ENCODE measurements around the gene GBF1. TPM values are rescaled to one million over a fixed set of nuclear protein-coding genes. Genes with fewer than 3 reads are reported as not detected.

GBF1 gene
- total RNA-seq, 3 donors from 2014 or later, result 51.9 to 67.8 (median 62.9) TPM

- Histone ChIP-seq H3K9me3 (no peaks in the 10 kb centered on the region), H3K4me1 (ENCODE audit: low read depth) (peaks cover 17% of the 10 kb centered on the region), H3K4me3 (no peak overlapping the region), H3K36me3 (ENCODE audit: low read depth) (no peaks in the 10 kb centered on the region)
- TF ChIP-seq CTCF (IDR thresholded peaks at IDR 0.05), result no peak
- peak in 2 of 3 donors; percentile 44 to 60 for DNase-seq
- no peak for ATAC-seq
- intact Hi-C loops (cut with DNase I, micrococcal nuclease), result no loop called here
These were observed 154.7 kb downstream of the GBF1 start for GRCh38 chr10:102400076-102400475.

- no peak for TF ChIP-seq CTCF (IDR thresholded peaks at IDR 0.05)
- Histone ChIP-seq H3K4me1 (ENCODE audit: low read depth) (peaks cover 17% of the 10 kb centered on the region), H3K9me3 (no peaks in the 10 kb centered on the region), H3K36me3 (ENCODE audit: low read depth) (no peaks in the 10 kb centered on the region), H3K4me3 (no peak overlapping the region)
- intact Hi-C loops (cut with DNase I, micrococcal nuclease), result no loop called here
- DNase-seq (peak in 1 of 3 donors; percentile 55), ATAC-seq (no peak)
These were observed 155.4 kb downstream of the GBF1 start for GRCh38 chr10:102400598-102401341.

GRCh38 chr10:102401342-102401654, 156.0 kb downstream of the GBF1 start:
- ATAC-seq (no peak), DNase-seq (no peak)
- Histone ChIP-seq H3K4me1 (ENCODE audit: low read depth) (peaks cover 12% of the 10 kb centered on the region), H3K9me3 (no peaks in the 10 kb centered on the region), H3K36me3 (ENCODE audit: low read depth) (no peaks in the 10 kb centered on the region), H3K4me3 (no peak overlapping the region)
- intact Hi-C loops (cut with DNase I, micrococcal nuclease), result no loop called here
- no peak for TF ChIP-seq CTCF (IDR thresholded peaks at IDR 0.05)

- DNase-seq, result peak in 1 of 3 donors; percentile 49
- no peak for ATAC-seq
- no peak for TF ChIP-seq CTCF (IDR thresholded peaks at IDR 0.05)
- Histone ChIP-seq H3K36me3 (ENCODE audit: low read depth) (no peaks in the 10 kb centered on the region), H3K4me3 (no peak overlapping the region), H3K4me1 (ENCODE audit: low read depth) (peaks cover 8% of the 10 kb centered on the region), H3K9me3 (no peaks in the 10 kb centered on the region)
- intact Hi-C loops (cut with DNase I, micrococcal nuclease), result no loop called here
These were observed 156.6 kb downstream of the GBF1 start for GRCh38 chr10:102401735-102402511.

GRCh38 chr10:102402512-102402896, 157.2 kb downstream of the GBF1 start:
- no peak for TF ChIP-seq CTCF (IDR thresholded peaks at IDR 0.05)
- Histone ChIP-seq H3K36me3 (ENCODE audit: low read depth) (no peaks in the 10 kb centered on the region), H3K4me3 (no peak overlapping the region), H3K4me1 (ENCODE audit: low read depth) (peaks cover 8% of the 10 kb centered on the region), H3K9me3 (no peaks in the 10 kb centered on the region)
- intact Hi-C loops (cut with DNase I, micrococcal nuclease), result no loop called here
- no peak for ATAC-seq
- no peak for DNase-seq
